T-helper 9 cell (primary cell): ENCODE results near the gene KLHDC7B.
A peak's percentile ranks its signal among the peaks of the same experiment; 100 is the strongest.

Source experiments
- DNase-seq: peaks from one replicate; pipeline ENCODE4 v3.0.0-alpha.2; 2020
- total RNA-seq, 2 donors: gene quantifications; one replicate each; lab custom pipeline; 2026; lab: John Stamatoyannopoulos, UW

Gene KLHDC7B
- total RNA-seq = 2.9 to 4.2 reads per million in 2 donors

DNA sequence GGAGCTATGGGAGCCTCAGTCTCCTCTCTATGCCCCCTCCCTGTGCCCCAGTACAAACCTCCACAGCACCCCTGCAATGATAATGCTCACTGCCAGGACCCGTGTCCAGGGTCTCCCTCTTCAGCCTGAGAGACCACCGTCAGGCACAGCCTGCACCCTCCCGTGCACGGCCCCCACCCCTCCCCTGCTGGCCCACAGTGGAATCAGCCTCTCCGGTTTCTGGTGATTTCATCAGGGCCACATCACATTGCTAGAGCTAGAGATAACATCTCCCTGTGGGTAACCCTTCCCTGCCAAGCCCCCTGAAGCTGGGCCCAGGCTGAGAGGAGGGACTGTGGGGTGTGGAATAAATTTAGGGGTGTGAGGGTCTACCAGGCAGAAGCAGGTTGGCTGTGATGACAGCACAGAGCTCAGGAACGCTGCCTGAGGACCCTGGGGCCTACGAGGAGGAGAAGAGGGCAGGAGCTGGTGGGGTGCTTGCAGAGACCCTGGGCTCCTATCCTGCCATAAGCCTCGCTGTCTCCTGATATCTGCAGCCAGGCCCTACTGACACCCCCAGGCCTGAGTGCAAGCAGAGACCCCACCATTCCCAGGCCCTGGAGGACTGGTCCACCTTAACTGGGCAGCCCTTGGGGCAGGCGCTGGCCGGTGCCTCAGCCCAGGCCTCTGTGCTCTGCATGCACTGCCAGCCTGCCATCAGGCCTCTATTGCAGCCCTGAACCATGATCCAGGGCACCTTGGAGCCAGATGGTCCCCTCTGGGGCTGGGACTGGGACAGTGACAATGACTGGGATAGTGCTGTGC, at the start of gene KLHDC7B:
KLHDC7B (plus strand) TSS at position 378 of the 804 bp plus-strand sequence; CDS start at position 723, 345 bp downstream.
- no peak for DNase-seq

DNA sequence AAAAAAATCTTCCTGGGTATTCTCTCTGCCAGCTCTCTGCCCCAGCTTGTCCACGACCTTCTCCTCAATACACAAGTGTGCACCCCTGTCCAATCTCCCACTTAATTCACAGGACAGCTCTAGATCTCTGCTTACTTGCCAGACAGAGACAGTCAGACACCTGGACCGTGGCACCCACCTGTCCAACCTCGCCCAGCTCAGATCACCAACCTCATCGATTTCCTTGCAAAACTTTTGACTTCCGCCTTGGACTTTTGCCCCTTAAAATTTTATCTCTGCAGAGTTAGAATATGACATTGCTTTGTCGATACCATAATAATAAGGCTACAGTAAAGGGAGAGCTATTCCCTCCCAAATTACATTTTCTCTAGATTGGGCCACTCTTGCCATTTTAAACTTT, 48.6 kb upstream of the KLHDC7B start:
- DNase-seq = no peak

DNA sequence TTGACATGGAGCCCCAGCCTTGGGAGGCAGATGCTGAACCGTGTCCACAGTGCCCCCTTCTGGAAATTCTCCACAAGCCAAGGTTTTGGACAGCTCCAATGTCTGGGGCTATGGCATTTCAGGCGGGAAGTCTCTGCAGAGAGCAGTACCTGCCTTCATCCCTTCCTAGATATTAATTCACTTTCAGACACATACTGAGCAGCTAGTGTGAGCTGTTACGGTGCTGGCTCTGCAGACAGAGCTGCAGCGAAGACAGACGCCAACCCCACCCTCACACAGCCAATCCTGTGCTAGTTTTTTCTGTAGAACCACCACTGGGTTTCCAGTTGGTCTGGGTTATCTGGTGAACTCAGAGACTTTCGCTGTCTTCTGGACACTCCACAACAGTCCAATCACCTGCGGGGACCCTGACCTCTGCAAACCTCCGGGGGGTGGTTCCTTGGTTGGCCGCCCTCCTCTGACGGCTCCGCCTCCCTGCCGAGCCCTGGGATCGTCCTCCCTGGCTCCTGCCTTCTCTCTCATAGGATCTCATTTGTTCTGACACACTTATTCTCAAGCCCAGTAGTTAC, 47.3 kb upstream of the KLHDC7B start:
- peak; percentile 49 for DNase-seq

DNA sequence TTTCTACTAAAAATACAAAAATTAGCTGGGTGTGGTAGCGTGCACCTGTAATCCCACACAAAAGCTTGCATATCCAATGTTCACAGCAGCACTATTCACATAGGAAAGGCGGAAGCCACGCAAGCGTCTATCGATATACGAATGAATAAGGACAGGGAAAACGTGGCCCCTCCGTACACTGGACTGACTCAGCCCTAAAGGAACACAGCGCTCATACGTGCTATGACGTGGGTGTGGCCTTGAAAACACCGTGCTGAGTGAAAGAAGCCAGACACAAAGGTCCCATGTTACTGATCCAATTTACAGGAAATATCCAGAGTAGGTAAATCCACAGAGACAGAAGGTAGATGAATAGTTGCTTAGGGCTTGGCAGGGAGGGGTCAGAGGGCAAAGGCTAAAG, 45.2 kb upstream of the KLHDC7B start:
- no peak for DNase-seq

DNA sequence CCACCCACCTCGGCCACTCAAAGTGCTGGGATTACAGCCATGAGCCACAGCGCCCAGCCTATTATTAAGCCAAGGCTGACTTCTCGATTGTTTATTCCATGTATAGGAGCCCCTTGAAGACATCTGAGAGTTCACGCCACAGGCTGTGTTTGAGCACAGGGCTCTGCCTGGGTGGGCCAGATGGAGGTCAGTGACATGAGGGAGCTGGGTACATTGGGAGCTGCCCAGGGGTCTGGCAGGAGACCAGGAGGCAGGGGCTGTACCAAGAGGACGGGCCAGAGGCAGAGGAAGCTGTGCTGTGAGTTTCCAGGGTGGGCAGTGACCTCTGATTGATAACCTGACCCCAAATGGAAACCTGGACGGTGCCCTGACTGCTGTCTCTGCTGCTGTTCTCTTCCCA, 43.6 kb upstream of the KLHDC7B start:
- no peak for DNase-seq

DNA sequence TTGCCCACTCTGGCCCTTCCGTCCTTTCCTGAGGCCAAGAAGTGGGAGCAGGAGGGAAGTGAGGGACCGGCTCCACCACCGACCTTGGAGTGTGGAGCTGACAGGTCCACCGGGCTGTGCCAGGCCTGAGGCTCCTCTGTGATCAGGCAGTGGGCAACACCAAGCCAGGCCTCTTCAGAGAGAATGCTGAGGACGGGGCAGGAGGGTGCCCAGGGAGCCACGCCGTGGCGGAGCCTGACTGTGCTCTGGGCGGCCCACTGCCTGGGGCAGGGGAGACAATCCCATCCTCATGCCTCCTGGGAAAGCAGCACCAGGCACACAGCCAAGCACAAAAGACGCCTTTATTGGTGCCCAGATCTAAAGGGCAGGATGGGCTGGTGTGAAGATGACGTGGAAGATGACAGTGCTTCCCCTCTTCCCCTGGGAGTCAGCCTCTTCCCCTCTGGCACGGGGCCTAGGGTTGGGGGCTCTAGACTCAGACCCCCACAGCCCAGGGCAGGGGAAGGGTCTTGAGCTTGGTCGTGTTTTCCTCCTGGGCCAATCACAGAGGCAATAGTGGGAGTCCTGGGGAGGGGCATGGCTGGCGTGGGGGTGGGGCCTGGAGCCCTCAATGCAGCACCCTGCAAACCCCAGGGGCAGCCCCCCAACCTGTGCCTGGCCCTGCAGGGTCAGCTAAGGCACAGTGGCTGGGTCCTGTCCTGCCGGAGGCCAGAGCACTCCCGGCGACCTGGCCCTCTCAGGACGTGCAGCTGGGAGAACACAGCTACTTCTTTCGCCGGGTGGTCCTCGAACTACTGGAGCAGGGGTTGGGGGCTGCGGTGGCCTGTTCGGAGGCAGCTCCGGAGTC, 42.8 kb upstream of the KLHDC7B start:
- no peak for DNase-seq

DNA sequence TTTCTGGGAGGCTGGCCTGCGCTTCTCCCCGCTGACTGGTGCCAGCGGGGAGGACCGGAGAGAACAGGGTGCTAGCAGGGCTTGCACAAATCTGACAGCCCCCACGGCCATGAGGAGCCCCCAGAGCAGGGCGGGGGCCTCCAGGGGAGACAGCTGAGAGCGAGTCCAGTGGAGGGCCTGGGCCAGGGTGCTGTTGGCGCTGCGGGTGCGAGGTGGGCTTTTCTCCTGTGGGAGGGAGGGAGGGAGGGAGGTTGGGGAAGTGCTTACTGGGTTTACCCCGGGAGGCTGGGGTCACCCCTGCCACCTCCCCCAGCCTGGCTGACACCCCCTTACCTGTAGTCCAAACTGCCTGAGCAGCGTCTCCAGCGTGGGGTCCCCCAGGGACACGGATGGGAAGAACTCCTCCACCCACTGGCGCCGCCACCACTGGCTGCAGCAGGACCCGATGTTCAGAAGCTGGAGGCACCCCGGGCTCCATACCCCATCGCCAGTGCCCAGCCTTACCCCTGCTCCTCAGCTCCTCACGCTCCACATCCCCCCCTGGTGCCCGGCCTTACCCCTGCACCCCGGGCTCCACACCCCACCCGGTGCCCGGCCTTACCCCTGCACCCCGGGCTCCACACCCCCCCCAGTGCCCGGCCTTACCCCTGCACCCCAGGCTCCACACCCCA, 42.1 kb upstream of the KLHDC7B start:
- no peak for DNase-seq

DNA sequence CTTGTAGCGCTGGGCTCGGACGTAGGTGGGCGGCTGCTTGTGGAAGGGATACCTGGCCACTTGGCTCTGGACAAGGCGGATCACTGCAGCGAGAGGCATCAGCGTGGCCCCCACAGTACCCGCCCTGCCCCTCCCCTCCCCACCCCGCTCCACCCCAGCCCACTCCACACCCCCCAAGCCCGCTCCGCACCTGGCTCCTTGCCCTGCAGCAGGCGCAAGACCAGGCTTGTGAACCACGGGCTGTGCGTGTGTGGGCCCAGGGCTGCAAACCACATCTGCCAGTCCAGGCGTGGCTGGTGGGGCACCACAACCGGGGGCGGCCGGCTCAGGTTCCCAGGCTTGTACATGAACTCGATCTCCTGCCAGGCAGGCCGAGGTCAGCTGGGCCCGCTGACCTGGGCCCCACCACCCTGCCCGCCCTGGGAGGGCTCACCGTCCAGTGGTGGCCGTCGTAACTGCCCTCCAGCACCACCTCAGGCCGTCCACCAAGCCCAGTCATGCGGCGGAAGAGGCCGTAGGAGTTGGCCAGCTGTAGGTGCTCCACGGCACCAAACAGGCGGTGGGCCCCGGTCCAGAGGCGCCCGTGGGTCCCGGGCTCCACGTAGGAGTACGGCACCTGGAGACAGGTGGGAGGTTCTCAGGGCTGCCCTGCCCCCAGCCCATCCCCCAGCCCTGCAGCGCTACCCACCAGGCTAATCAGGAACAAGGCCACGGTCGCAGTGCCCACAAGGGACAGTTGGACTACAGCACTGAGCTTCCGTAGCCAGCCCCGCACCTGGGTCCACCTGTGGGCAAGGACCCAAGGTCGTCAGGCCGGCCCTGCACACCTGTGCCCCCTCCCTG, 41.1 kb upstream of the KLHDC7B start:
- DNase-seq = no peak

DNA sequence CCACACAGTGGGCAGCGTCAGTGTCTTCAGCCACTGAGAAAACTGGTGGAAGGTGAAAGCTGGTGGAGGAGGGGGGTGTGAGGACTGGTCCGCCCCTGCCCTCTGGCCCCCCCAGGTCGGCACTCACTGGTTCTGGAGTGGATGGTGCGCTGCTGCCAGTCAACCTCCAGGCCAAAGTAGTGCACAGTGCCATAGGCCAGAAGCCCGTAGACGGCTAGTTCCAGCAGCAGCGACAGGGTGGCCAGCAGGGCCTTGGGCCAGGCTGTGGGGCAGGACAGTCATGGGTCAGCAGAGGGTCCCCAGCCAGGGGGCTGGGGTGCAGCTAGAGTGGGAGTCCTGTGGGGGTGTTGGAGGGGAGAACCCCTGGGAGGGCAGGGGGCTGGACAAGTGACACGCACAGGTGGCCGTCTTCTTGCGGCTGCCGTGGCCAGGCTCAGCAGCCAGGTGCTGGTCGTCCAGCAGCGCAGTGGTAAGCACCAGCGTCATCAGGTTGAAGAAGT, 40.4 kb upstream of the KLHDC7B start:
- DNase-seq = no peak

DNA sequence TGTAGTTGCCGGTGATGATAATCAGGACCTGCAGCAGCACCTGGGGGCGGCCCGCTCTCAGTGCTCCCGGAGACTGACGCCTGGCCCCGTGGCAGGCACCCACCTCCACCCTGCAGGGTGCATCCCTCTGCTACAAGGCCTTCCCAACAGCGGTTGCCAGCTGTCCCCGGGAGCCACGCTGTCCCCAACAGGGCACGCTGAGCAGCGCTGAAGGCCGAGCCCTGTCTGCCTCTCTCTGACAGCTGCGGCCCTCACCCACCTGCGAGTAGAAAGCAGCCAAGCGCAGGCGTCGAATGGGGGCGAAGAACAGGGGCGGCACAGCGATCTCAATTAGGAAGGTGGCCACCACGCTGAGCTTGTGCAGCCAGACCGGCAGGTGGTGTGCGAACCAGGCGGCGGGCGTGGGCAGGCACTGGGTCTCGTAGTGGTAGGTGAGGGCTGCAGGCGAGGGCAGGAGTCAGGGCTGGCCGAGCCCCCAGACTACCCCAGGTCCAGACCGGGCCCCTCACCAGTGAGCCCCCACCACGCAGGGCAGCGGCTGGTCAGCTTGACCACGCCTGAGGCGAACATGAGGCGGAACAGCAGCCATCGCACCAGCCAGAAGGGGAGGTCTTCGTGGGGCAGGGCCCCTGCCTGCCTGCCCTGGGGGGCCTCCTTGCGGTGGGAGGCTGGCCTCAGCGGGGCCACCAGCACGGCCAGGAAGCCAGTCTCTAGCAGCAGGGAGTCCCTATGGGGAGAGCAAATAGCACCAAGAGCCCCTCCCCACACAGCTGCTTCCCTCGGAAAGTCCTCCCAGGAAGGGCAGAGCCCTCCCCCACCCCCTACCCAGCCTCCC, 39.7 kb upstream of the KLHDC7B start:
- no peak for DNase-seq

DNA sequence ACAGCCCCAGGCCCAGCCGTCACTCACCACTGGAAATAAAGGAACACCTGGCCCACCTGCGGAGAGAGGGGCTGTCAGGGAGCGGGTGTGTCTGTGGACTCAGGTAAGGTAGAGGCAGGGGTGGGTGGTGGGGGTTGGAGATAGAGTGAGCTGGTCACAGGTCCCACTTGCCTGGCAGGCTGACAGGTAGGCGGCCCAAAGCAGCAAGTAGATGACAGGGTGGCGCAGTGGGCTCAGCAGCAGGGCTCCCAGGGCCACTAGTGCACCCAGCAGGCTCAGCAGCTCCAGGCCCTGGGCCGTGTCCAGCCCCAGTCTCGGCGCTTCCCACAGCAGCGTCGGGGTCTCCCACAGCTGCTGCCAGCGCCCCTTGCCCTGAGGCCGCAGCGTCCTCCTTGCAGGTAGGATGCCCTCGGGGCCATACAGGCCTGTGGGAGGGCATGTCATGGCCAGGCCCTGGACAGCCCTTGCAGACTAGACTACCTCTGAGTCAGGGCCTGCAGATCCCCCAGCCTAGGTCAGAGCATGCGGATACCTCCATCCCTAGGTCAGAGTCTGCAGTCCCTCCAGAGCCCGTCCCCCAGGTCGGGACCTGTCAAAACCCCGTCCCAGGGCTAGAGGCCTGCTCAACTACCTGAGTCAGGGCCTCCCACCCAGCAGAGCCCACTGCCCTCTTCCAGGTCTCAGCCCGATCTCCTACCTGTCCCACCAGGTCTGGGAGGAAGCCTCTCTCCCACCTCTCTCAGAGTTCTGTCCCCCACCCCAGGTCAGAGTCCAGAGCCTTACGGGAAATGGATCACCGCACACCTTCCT, 38.9 kb upstream of the KLHDC7B start:
- DNase-seq = no peak

DNA sequence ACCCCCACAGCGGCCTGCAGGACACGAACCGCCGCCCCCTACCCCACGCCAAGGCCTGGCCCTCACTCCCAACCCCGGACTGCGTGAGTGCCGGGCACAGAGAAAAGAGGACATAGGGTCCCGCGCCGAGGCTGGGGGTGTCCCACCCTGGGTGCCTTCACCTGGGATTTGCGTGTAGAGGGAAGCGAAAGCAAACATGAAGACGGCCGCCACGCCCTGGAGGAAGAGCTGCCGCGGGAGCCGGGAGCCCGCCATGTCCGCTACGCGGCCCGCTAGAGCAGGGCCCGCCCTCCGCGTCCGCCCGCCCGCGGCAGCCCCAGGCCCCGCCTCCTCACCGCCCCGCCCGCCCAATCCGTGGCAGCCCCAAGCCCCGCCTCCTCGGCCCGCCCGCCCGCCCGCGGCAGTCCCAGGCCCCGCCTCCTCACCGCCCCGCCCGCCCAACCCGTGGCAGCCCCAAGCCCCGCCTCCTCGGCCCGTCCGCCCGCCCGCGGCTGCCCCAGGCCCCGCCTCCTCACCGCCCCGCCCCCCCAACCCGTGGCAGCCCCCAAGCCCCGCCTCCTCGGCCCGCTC, 38.2 kb upstream of the KLHDC7B start, which contains the start of gene LMF2:
LMF2 (minus strand) TSS at position 282 of the 570 bp plus-strand sequence; CDS start at position 255, 27 bp downstream.
- peak; percentile 94 for DNase-seq

DNA sequence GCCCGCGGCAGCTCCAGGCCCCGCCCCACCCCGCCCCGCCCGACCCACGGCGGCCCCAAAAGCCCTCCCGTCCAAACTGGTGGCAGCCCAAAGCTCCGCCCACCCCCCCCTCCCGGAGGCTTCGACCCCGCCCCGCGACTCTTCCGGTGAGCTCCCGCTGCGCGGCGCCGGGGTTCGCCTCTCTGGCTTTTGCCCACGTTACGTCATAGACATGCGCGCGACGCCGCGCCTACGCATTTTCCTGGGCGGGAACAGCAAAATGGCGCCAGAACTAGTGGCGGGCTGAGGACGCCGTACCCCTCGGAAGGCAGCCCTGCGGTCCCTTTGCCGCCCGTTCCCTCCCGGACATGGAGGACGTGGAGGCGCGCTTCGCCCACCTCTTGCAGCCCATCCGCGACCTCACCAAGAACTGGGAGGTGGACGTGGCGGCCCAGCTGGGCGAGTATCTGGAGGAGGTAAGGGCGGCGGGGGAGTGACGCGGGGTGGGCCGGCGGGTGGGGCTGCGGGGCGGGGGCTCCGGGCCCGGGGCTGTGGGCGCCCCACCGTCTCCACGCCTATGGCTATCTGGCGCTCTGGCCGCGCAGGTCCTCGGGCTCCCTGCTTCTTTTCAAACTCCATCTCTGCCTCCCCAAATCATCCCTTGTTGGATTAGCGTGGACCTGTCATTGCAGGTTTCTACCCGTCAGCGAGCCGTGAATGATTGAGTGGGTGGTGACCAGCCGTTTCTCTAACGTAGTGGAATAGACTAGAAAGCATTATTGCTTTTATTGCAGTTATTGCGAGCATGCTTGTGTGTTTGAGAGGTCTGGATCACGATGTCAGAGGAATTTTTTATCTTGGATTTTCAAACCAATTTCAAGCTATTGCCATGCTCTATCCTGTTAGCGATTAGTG, 37.5 kb upstream of the KLHDC7B start, which contains the start of gene NCAPH2:
NCAPH2 (plus strand) TSS at position 234 of the 894 bp plus-strand sequence; CDS start at position 348, 114 bp downstream.
- DNase-seq = peak; percentile 96

DNA sequence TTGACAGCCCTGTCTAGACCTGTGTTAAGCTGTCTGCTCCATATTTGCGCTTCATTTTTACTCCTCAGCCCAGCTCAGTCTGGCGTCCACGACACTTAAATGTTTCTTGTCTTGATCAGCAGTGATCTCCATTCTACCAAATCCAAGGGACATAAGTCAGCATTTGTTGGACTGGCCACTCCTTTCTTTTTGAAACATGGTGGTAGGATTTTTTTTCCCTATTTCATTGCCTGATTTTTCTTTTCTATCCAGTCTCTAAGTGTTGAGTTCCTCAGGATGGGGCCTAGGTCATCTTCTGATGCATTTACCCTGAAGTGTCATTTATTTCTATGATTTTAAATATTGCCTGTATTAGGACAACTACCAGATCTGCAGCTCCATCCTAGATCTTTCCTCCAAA, 36.8 kb upstream of the KLHDC7B start:
- DNase-seq = no peak

DNA sequence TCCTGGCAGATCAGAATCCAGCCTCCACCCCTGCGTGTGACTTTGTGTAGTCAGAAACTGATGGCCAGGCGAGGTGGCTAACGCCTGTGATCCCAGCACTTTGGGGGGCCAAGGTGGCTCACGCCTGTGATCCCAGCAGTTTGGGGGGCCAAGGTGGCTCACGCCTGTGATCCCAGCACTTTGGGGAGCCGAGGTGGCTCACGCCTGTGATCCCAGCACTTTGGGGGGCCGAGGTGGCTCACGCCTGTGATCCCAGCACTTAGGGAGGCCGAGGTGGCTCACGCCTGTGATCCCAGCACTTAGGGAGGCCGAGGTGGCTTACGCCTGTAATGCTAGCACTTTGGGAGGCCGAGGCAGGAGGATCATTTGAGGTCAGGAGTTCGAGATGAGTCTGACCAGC, 32.5 kb upstream of the KLHDC7B start:
- no peak for DNase-seq

DNA sequence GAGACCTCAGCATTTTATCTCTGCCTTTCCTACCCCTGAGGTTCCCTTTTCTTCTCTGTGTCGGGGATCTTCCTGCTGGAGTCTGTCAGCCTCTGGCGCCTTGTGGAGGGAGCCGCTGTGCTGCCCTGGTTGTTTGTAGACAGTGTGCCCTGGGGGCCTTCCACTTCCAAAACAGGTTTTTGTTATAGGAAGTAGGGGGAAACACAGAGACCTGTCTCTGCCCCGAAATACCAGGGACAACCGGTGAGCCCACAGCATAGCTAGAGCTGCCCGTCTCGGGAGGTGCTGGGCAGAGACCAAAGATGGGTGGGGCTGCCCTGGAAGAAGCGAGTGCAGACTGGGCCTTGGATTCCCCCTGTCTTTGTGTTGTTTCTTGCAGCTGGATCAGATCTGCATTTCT, 29.6 kb upstream of the KLHDC7B start:
- no peak for DNase-seq

DNA sequence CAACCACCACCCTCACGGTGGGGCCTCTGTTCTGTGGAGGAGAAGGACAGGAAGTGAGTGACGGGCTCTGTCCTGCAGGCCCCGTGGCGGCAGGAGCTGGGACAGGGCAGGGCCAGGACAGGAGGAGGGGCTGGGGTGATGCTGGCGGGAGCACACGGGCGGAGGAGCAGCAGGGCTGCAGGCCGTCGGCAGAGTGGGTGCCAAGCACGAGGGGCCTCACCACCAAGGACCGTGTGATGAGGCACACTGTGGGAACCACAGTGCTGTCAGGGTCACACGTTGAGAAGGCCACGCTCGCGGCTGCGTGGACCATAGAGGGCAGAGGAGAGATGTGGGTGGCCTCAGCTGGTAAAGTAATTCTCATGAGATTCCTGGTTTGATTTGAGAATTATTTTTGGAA, 28.8 kb upstream of the KLHDC7B start:
- DNase-seq = no peak
